IPS DF 4.7 (cell line): ENCODE measurements around the gene PCID2.

Experiments
- DNase-seq: peaks from one replicate; pipeline ENCODE4 v3.0.0-alpha.2; 2013; ENCODE audit warnings: low spot score; ENCODE audit errors: extremely low read depth

The PCID2 gene

DNA sequence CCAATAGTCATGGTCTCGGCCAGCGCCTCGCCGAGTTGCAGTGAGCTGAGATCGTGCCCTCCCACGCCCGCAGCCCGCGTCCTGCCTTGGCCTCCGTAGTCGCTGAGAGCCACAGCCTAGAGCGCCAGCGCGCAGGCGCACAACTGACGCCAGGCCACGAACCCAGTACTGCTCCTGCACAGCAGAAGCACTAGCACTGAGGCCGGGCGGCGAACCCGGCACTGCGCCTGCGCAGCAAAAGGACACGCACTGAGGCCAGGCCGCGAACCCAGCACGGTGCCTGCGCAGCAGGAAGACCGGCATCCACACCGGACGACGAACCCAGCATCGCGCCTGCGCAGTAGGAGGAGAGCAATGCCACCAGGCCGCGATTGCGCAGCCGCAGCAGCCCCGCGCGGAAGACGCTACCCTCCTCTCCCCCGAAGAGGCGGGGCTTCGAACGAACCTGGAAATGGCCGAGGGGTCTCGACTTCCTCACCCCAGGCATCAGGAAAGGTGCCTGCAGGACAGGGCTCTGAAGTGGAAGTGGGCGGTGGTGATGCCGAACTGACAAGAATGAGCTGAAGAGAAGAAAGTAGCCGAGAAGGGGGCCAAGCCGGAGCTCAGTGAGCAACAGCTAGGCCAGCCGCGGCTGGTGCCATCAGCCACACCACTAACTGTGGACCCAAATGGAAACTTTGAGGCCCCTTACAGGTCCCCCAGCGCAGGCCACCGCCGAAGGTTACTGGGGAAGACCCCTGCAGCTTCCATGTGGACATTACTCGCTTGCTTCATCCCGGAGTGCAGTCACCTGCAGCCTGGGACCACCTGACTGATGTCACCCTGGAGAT lies 78.3 kb downstream of the PCID2 start:
- no peak for DNase-seq

DNA sequence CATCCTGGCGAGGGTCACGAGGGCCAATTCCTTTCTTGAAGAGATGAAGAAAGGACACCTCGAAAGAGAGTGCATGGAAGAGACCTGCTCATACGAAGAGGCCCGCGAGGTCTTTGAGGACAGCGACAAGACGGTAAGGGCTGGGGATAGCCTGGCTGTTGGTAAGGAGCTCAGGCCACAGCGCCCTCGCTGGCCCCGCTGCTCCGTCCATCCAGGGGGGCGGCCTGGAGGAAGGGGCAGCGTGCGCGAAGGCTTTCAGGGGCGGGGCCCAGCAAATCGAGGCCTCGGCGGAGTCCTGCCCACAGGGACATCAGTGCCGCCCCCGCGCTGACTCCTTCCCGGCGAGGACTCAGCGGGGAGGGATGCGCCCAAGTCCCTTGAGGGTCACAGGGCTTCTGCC lies 79.0 kb downstream of the PCID2 start:
- no peak for DNase-seq
